ENCODE results near the gene RNF126.
"Not testable (repeated sequence)": the region's sequence is repeated elsewhere in the genome, so short reads cannot be mapped to it uniquely, and the experiment has no call there.

- TF ChIP-seq, protein P1, sequence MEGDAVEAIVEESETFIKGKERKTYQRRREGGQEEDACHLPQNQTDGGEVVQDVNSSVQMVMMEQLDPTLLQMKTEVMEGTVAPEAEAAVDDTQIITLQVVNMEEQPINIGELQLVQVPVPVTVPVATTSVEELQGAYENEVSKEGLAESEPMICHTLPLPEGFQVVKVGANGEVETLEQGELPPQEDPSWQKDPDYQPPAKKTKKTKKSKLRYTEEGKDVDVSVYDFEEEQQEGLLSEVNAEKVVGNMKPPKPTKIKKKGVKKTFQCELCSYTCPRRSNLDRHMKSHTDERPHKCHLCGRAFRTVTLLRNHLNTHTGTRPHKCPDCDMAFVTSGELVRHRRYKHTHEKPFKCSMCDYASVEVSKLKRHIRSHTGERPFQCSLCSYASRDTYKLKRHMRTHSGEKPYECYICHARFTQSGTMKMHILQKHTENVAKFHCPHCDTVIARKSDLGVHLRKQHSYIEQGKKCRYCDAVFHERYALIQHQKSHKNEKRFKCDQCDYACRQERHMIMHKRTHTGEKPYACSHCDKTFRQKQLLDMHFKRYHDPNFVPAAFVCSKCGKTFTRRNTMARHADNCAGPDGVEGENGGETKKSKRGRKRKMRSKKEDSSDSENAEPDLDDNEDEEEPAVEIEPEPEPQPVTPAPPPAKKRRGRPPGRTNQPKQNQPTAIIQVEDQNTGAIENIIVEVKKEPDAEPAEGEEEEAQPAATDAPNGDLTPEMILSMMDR (optimal IDR thresholded peaks at IDR 0.05 in 1 of 3, IDR thresholded peaks at IDR 0.05 in 1 of 3, conservative IDR thresholded peaks at IDR 0.05 in 1 of 3; ENCODE audit: extremely low read depth in 1 of 3, insufficient read depth in 2 of 3, low read length in 3 of 3) = not testable (repeated sequence)
- TF ChIP-seq EZH2 (IDR thresholded peaks at IDR 0.05; ENCODE audit: low read length) = not testable (repeated sequence)
Observed at GRCh38 chr19:668675-669434, 5.8 kb upstream of the RNF126 start.
